Fibroblast of pulmonary artery (primary cell): ENCODE data around the gene FBRSL1.

Experiments used
- DNase-seq: peaks from one replicate; pipeline ENCODE4 v3.0.0-alpha.2; 2010; ENCODE audit warnings: low read depth
- H3K4me3 ChIP-seq: replicated peaks from 2 replicates; pipeline ENCODE4 v1.5.1; 2011; ENCODE audit warnings: low read depth, mild to moderate bottlenecking, control low read depth, low read length, moderate library complexity
- CTCF ChIP-seq: IDR thresholded peaks from 2 replicates; pipeline ENCODE4 v1.5.1; 2011; ENCODE audit warnings: mild to moderate bottlenecking, control low read depth, low read length, inconsistent platforms; ENCODE audit errors: missing control alignments

FBRSL1 gene

DNA sequence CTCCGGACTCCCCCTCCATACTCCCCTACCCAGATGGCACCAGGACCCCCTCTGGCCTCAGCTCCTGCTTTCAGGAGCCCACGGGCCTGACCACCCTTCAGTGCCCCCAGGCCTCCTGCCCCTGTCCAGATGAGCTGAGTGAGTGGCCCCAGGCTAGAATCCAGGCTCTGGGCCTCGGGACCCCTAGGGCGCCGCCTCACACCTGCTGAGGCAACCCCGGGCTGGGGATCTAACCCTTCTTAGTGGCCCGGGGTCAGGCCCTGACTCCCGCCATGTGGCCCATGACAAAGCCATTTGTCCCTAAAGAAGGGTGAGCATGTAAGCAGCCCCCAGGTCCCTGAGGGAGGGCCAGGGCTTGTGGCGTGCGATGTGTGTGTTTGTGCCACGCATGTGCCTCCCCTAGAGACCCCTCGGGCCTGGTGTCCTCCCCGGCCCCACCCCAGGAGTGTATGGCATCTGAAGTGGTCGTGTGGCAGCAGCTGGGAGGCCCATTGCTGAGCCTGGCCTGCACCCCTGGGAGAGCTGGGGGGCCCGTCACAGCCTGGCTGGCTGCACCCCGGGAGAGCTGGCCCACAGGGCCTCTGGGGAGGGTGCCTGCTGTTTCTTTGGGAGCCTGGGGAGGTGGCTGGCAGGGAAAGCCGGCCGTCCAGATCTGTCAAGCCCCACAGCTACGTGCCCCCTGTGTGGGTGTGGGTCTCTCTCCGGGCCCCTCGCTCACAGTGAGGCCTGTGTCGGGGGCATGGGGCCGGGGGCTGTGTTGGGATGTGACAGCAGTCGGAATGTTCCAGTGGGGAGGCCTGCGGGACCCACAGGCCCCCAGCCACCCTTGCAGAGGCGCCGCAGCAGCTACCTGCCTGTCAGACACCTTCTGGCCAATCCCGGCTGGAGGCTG lies 7.8 kb downstream of the FBRSL1 start:
- DNase-seq = no peak
- H3K4me3 ChIP-seq = no peak overlapping the region
- TF ChIP-seq CTCF = no peak

DNA sequence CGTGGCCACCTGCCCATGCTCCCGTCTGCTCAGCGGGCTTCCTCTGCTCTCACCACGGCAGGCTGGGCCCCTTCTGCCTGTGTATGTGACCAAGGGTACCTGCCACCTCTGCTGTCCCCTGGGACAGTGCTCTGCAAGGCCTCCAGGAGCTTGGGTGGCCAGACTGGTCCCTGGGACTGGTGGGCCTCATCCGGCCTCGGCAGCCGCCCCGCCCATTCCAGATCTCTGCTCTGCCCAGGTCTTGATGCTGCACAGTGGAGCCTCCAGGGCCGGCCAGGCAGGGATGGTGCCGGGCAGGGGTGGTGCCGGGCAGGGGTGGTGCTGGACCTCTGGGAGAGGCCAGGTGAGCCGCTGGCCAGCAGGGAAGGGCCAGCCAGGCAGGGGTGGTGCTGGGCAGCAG lies 9.0 kb downstream of the FBRSL1 start:
- TF ChIP-seq CTCF = no peak
- no peak for DNase-seq
- no peak overlapping the region for H3K4me3 ChIP-seq

- DNase-seq = no peak
- TF ChIP-seq CTCF = no peak
- H3K4me3 ChIP-seq = no peak overlapping the region
Measured at GRCh38 chr12:132500142-132500855, 10.3 kb downstream of the FBRSL1 start.

GRCh38 chr12:132500856-132501180 lies 10.9 kb downstream of the FBRSL1 start:
- no peak for TF ChIP-seq CTCF
- H3K4me3 ChIP-seq = no peak overlapping the region
- no peak for DNase-seq

- no peak for DNase-seq
- TF ChIP-seq CTCF = no peak
- H3K4me3 ChIP-seq = no peak overlapping the region
Measured at GRCh38 chr12:132501204-132501940, 11.4 kb downstream of the FBRSL1 start.

DNA sequence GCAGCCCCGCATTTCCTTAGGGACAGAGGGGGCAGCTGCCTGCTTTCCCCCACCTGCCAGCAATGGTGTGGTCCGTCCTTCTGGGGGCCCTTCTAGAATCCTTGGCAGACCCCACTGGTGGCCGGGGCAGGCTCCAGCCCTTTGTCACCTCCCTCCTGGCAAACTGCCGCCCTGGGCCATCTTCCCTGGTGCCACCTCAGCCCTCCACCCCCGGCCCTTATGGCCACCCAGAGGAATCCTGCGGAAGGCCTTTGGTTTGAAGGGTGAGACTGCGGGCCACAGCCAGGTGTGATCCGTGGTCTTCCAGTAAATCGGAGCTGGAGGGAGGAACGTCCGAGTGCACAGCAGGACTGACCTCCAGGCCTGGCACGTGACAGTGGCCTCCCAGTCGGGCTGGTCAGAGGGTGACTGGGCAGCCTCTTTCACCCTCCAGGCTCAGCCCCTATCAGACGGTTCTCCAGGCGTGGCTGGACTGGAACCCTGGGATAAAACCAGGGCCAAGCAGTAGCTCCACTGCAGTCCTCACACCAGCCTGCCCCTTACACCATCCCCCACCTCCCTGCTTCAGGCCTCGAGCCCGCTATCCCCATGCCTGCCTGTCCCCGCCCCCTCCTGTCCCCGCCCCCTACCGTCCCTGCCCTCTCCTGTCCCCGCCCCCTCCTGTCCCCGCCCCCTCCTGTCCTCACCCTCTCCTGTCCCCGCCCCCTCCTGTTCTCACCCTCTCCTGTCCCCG lies 12.4 kb downstream of the FBRSL1 start:
- no peak for DNase-seq
- no peak for TF ChIP-seq CTCF
- H3K4me3 ChIP-seq = no peak overlapping the region
